ENCODE results near the gene ALDH1A3.

DNA sequence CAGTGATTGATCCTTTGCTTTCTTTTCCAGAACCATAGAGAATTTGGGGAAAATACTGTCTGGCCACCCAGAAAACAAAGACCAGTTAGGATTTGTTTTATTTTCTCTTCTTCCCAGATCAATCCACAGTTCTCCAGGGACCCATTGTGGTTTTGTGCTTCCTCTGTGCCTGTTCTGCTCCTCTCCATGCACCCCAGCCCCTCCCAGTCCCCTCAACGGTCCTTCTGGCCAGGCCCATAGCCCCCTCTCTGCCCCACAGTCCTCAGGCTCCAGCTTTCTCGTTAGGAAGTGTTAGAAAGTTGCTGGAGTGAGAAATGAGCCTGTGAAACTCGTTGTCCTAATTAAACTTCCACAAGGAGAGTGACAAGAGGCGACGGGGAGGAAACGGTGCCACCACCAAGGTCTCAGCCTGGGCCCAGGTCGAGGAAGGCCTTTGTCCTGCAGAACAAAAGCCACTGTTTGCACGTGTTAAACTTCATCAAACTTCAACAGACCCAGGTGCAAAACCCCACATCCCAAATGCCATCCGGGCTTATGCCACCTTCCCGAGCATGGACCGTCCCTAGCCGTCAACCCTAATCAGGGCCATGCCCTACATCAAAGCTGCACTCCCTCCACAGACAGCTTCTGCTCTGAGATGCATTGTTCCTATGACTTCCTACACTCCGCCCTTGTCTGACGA is 18.7 kb upstream of the ALDH1A3 start:
- TF ChIP-seq, protein P1, sequence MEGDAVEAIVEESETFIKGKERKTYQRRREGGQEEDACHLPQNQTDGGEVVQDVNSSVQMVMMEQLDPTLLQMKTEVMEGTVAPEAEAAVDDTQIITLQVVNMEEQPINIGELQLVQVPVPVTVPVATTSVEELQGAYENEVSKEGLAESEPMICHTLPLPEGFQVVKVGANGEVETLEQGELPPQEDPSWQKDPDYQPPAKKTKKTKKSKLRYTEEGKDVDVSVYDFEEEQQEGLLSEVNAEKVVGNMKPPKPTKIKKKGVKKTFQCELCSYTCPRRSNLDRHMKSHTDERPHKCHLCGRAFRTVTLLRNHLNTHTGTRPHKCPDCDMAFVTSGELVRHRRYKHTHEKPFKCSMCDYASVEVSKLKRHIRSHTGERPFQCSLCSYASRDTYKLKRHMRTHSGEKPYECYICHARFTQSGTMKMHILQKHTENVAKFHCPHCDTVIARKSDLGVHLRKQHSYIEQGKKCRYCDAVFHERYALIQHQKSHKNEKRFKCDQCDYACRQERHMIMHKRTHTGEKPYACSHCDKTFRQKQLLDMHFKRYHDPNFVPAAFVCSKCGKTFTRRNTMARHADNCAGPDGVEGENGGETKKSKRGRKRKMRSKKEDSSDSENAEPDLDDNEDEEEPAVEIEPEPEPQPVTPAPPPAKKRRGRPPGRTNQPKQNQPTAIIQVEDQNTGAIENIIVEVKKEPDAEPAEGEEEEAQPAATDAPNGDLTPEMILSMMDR (IDR thresholded peaks at IDR 0.05), result no peak
- TF ChIP-seq POLR2AphosphoS5 (IDR thresholded peaks at IDR 0.05) (no peak), POLR2A (IDR thresholded peaks at IDR 0.05) (no peak)

Data from prostate gland (tissue), 2 donors.